Breast epithelium (tissue), 4 donors: Measurements from ENCODE around the gene TANC1. TPM values are rescaled to one million over a fixed set of nuclear protein-coding genes. Genes with fewer than 3 reads are reported as not detected.

Source experiments
- DNase-seq, 2 donors: peaks; one replicate each; pipeline ENCODE4 v3.0.0-alpha.2; 2019; ENCODE audit warnings: low spot score in 2 of 2
- H3K27ac ChIP-seq, 2 donors: fragments of 200-600 bp; sonication (generic) in 1 of 2; one replicate each; pipeline ENCODE4 v1.5.1; 2016 to 2019; ENCODE audit warnings: mild to moderate bottlenecking in 1 of 2
- H3K27me3 ChIP-seq, 2 donors: fragments of 200-600 bp; sonication (generic) in 1 of 2; one replicate each; pipeline versions ENCODE4 v1.5.1 to v1.6.0; 2017 to 2019; ENCODE audit warnings: control low read depth in 1 of 2, mild to moderate bottlenecking in 1 of 2
- H3K36me3 ChIP-seq: fragments of 200-600 bp; one replicate; pipeline ENCODE4 v1.5.1; 2019
- H3K4me1 ChIP-seq, 2 donors: fragments of 200-600 bp; sonication (generic); one replicate each; pipeline ENCODE4 v1.5.1; 2016 to 2019; ENCODE audit warnings: control low read depth in 1 of 2
- H3K4me3 ChIP-seq, 3 donors: fragments of 200-600 bp; sonication (generic); 1 replicate in 2 of 3; 2 replicates in 1 of 3; pipeline ENCODE4 v1.5.1; 2016 to 2019; ENCODE audit warnings: mild to moderate bottlenecking in 3 of 3, moderate library complexity in 2 of 3
- H3K9me3 ChIP-seq, 2 donors: fragments of 200-600 bp; sonication (generic) in 1 of 2; one replicate each; pipeline ENCODE4 v1.5.1; 2016 to 2019; ENCODE audit warnings: control low read depth in 1 of 2
- POLR2A ChIP-seq: fragments of 450-650 bp; IDR thresholded peaks from one replicate; pipeline ENCODE4 v1.6.1; 2016; ENCODE audit warnings: antibody characterized with exemption, mild to moderate bottlenecking, moderate library complexity
- POLR2AphosphoS5 ChIP-seq, 3 donors: sonication (generic); formaldehyde crosslinking; IDR thresholded peaks; one replicate each; pipeline ENCODE4 v1.6.1; 2017; ENCODE audit warnings: antibody characterized with exemption in 3 of 3
- intact Hi-C: fragments of 100-400 bp; cut with DNase I; formaldehyde crosslinking; loops from one replicate; pipeline ENCODE4 v1.15.1; 2023; ENCODE audit warnings: low total_unique reads
- total RNA-seq, 3 donors: library from RNA; depleted of rRNA; stranded (reverse); fragments of >200 nt; gene quantifications; one replicate each; pipeline ENCODE4 v1.1.0, GENCODE V29; 2016
- TF ChIP-seq, protein P1 (sequence below), 3 donors: fragments of 450-650 bp; IDR thresholded peaks; one replicate each; pipeline ENCODE4 v1.5.1; 2016 to 2017; ENCODE audit warnings: antibody characterized with exemption in 3 of 3, mild to moderate bottlenecking in 3 of 3, moderate library complexity in 3 of 3

TANC1 gene
- total RNA-seq, 3 donors from 2014 or later = 18.9 to 62.3 (median 58.4) TPM

- H3K4me3 ChIP-seq = no peak overlapping the region
- intact Hi-C loops = no loop called here
- no peaks in the 10 kb centered on the region for H3K4me1 ChIP-seq
- H3K27ac ChIP-seq = peak overlapping the region; percentile 28 to 38
- no peak for DNase-seq
- no peaks in the 10 kb centered on the region for H3K27me3 ChIP-seq
- H3K36me3 ChIP-seq = no peaks in the 10 kb centered on the region
- TF ChIP-seq, protein P1, sequence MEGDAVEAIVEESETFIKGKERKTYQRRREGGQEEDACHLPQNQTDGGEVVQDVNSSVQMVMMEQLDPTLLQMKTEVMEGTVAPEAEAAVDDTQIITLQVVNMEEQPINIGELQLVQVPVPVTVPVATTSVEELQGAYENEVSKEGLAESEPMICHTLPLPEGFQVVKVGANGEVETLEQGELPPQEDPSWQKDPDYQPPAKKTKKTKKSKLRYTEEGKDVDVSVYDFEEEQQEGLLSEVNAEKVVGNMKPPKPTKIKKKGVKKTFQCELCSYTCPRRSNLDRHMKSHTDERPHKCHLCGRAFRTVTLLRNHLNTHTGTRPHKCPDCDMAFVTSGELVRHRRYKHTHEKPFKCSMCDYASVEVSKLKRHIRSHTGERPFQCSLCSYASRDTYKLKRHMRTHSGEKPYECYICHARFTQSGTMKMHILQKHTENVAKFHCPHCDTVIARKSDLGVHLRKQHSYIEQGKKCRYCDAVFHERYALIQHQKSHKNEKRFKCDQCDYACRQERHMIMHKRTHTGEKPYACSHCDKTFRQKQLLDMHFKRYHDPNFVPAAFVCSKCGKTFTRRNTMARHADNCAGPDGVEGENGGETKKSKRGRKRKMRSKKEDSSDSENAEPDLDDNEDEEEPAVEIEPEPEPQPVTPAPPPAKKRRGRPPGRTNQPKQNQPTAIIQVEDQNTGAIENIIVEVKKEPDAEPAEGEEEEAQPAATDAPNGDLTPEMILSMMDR (IDR thresholded peaks at IDR 0.05) = no peak
- no peak for TF ChIP-seq POLR2AphosphoS5 (IDR thresholded peaks at IDR 0.05)
- TF ChIP-seq POLR2A = no peak
- H3K9me3 ChIP-seq = no peaks in the 10 kb centered on the region
These were observed 257.6 kb downstream of the TANC1 start for GRCh38 chr2:159226059-159226461.

DNA sequence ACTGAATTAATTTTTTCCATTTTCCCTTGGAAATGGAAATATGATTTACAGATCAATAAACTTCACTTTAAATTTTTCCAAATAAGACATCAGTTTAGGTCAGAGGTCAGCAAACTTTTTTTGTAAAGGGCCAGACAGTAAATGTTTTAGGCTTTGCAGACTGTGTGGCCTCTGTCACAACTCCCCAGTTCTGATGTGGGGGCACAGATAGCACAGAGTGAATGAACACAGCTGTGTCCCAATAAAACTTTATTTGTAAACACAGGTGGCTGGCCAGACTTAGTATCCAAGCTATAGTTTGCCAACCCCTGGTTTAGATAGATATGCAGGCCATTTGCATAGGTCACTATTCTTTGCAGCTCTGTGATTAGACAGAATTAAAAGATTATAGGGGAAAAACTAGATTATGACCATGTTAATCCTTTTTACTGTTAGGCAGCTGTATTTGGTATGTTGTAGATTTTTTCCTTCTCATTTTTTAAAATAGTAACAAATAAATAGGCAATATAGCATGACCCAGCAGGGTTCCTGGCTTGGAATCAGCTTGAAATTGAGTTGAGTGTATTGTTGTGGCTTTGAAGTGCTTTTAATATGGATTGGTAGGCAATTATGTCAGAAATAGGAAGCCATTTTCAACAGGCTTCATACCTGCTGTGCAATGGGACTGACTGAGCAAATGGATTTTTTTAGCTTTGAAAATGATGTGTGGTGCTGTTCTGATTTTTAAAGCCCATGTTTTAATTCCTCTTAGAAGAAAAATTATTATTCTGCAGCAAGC, 258.4 kb downstream of the TANC1 start:
- no peaks in the 10 kb centered on the region for H3K4me1 ChIP-seq
- TF ChIP-seq, protein P1 (IDR thresholded peaks at IDR 0.05) = no peak
- TF ChIP-seq POLR2A (no peak), POLR2AphosphoS5 (IDR thresholded peaks at IDR 0.05) (no peak)

DNA sequence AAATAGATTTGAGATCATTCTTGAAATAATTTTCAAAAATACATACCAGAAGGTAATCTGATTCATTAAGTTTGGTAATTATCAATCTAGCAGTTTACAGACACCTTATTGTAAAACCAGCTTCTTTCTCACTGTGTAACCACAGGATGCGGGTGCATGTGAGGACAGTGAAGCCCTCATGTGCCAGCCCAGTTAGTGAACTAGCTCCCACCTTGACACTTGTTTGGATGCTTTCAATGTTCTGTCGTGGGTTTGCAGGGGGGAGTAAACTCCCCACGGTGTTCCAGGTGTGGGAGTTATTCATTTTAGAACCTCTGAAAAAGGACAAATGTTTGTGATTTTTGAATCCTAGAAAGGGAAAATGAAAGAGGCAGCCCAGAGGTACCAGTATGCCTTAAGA, 259.0 kb downstream of the TANC1 start:
- TF ChIP-seq POLR2A = no peak
- H3K36me3 ChIP-seq = no peaks in the 10 kb centered on the region
- H3K27me3 ChIP-seq = no peaks in the 10 kb centered on the region
- no peak for DNase-seq
- H3K27ac ChIP-seq = peak overlapping the region in 1 of 2 donors; percentile 41
- H3K4me1 ChIP-seq = no peaks in the 10 kb centered on the region
- H3K4me3 ChIP-seq = no peak overlapping the region
- H3K9me3 ChIP-seq = no peaks in the 10 kb centered on the region
- intact Hi-C loops = no loop called here

More for the DNA sequence above, 258.4 kb downstream of the TANC1 start:
- H3K9me3 ChIP-seq = no peaks in the 10 kb centered on the region
- H3K36me3 ChIP-seq = no peaks in the 10 kb centered on the region
- DNase-seq = no peak
- intact Hi-C loops = no loop called here
- H3K4me3 ChIP-seq = no peak overlapping the region
- no peaks in the 10 kb centered on the region for H3K27me3 ChIP-seq
- H3K27ac ChIP-seq = peak overlapping the region in 1 of 2 donors; percentile 21

GRCh38 chr2:159228081-159228581, 259.7 kb downstream of the TANC1 start:
- no peaks in the 10 kb centered on the region for H3K36me3 ChIP-seq
- no peaks in the 10 kb centered on the region for H3K4me1 ChIP-seq
- peak overlapping the region; percentile 1 to 41 for H3K27ac ChIP-seq
- peak overlapping the region in 1 of 3 donors; percentile 40 for H3K4me3 ChIP-seq
- H3K27me3 ChIP-seq = no peaks in the 10 kb centered on the region
- no peak for DNase-seq
- intact Hi-C loops = no loop called here
- TF ChIP-seq POLR2A (no peak), POLR2AphosphoS5 (IDR thresholded peaks at IDR 0.05) (no peak)
- TF ChIP-seq, protein P1 (IDR thresholded peaks at IDR 0.05) = no peak
- no peaks in the 10 kb centered on the region for H3K9me3 ChIP-seq

GRCh38 chr2:159229476-159230144, 261.2 kb downstream of the TANC1 start:
- no peaks in the 10 kb centered on the region for H3K36me3 ChIP-seq
- DNase-seq = no peak

More at GRCh38 chr2:159229476-159230144, 261.2 kb downstream of the TANC1 start:
- Histone ChIP-seq H3K27me3 (no peaks in the 10 kb centered on the region), H3K9me3 (no peaks in the 10 kb centered on the region), H3K4me1 (no peaks in the 10 kb centered on the region), H3K27ac (peak overlapping the region in 1 of 2 donors; percentile 5), H3K4me3 (no peak overlapping the region)
- TF ChIP-seq, protein P1 (IDR thresholded peaks at IDR 0.05) = no peak
- no peak for TF ChIP-seq POLR2A
- TF ChIP-seq POLR2AphosphoS5 (IDR thresholded peaks at IDR 0.05) = no peak
- intact Hi-C loops = no loop called here
